ENCODE data around the gene INHA. TPM values are rescaled to one million over a fixed set of nuclear protein-coding genes. Genes with fewer than 3 reads are reported as not detected.

INHA gene
- total RNA-seq, 1 experiment from 2014 or later, result 1.2 TPM

DNA sequence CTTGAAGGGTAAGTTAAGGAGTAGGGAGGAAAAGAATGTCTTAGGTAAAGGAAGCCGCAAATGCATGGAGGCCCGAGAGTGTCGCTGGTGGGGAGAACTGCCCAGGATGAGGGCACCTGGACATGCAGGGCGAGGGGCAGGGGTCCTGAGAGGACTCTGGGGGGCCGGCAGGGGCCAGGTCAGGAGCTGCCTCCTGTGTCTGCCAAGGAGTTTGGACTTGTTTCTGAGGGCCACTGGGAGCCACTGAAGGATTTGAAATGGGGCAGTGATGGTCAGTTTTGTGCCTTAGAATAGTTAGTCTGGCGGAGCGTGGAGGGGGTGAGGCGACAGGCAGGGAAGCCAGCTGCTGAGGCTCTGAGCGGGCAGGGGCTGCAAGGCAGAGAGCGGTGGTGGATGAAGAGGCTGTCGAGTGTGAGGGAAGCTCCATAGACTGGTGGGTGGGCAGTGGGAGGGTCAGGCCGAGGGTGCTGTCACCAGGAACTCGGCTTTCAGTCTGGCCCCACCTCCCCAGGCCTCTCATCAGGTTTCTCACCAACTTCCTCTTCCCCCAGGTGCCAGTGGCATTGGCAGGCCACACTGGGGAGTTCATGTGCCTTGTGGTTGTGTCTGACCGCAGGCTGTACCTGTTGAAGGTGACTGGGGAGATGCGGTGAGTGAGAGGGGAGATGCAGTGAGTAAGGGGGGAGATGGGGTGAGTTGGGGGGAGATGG lies 40.6 kb downstream of the INHA start:
- DNase-seq (ENCODE audit: unreplicated experiment), result no peak
- POLR2A ChIA-PET, result interaction anchor here (0.5 kb wide), 1 partner anchor 23 kb away, joined by 3 read pairs; no protein-coding TSS in a partner anchor
- BruUV-seq (replicated peaks), result no TSS peak
- Mint-ChIP-seq H3K4me3 (ENCODE audit: unreplicated experiment) (no peak overlapping the region), H3K4me1 (ENCODE audit: insufficient read depth, unreplicated experiment) (no peaks in the 10 kb centered on the region), H3K27me3 (ENCODE audit: insufficient read depth, unreplicated experiment) (no peaks in the 10 kb centered on the region), H3K27ac (ENCODE audit: low read depth, unreplicated experiment) (no peak overlapping the region), H3K36me3 (ENCODE audit: insufficient read depth, unreplicated experiment) (peaks cover 7% of the 10 kb centered on the region), H3K9me3 (ENCODE audit: unreplicated experiment) (no peaks in the 10 kb centered on the region)
- CTCF ChIA-PET, result interaction anchor here (0.6 to 1.0 kb wide), 2 partner anchors 50 to 53 kb away, joined by 3 to 4 read pairs; no protein-coding TSS in a partner anchor
- TF ChIP-seq, protein P1, sequence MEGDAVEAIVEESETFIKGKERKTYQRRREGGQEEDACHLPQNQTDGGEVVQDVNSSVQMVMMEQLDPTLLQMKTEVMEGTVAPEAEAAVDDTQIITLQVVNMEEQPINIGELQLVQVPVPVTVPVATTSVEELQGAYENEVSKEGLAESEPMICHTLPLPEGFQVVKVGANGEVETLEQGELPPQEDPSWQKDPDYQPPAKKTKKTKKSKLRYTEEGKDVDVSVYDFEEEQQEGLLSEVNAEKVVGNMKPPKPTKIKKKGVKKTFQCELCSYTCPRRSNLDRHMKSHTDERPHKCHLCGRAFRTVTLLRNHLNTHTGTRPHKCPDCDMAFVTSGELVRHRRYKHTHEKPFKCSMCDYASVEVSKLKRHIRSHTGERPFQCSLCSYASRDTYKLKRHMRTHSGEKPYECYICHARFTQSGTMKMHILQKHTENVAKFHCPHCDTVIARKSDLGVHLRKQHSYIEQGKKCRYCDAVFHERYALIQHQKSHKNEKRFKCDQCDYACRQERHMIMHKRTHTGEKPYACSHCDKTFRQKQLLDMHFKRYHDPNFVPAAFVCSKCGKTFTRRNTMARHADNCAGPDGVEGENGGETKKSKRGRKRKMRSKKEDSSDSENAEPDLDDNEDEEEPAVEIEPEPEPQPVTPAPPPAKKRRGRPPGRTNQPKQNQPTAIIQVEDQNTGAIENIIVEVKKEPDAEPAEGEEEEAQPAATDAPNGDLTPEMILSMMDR (IDR thresholded peaks at IDR 0.05; ENCODE audit: unreplicated experiment), result no peak
- intact Hi-C loops (cut with micrococcal nuclease), result no loop called here

GRCh38 chr2:219613461-219614070 lies 41.5 kb downstream of the INHA start:
- H3K27me3 Mint-ChIP-seq (ENCODE audit: insufficient read depth, unreplicated experiment), result no peaks in the 10 kb centered on the region
- CTCF ChIA-PET, result no interaction called here
- DNase-seq (ENCODE audit: unreplicated experiment), result no peak
- no peaks in the 10 kb centered on the region for H3K4me1 Mint-ChIP-seq (ENCODE audit: insufficient read depth, unreplicated experiment)
- no TSS peak for BruUV-seq (replicated peaks)
- no peak overlapping the region for H3K4me3 Mint-ChIP-seq (ENCODE audit: unreplicated experiment)
- H3K9me3 Mint-ChIP-seq (ENCODE audit: unreplicated experiment), result no peaks in the 10 kb centered on the region
- peaks cover 5% of the 10 kb centered on the region for H3K36me3 Mint-ChIP-seq (ENCODE audit: insufficient read depth, unreplicated experiment)
- TF ChIP-seq, protein P1 (IDR thresholded peaks at IDR 0.05; ENCODE audit: unreplicated experiment), result no peak
- POLR2A ChIA-PET, result no interaction called here
- no peak overlapping the region for H3K27ac Mint-ChIP-seq (ENCODE audit: low read depth, unreplicated experiment)
- intact Hi-C loops (cut with micrococcal nuclease), result no loop called here

DNA sequence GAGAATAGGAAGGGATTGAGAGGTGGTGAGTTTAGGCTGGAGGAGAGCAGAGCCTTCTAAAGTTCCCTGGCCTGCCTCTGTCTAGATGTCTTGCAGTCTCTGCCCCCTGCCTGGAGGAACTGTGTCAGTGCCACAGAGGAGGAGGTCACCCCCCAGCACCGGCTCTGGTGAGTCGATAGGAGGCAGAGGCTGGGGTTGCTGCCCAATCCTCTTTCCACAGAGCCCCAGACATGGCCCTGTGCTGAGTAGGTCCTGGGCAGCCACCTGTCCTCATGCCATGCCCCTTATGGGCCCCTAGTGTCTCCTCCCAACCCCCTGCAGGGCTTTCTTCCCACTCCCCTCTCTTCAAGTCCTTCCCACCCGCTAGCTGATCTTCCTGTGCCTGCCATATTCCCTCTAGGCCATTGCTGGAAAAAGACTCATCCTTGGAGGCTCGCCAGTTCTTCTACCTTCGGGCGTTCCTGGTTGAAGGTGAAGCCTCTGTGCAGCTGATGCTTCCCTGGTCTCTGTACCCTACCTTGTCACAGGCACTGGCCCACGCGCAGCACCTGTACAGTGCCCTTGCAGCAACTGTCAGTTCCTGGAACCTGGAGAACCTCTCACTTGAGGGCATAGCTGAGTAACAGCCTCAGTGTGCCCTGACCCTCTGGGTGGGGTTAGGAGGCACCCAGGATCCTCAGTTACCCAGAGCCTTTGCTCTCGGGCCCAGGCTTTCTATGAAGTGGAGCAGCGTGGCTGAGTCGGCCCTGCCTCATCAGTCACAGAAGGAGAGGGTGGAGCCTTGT lies 42.2 kb downstream of the INHA start:
- Mint-ChIP-seq H3K4me3 (ENCODE audit: unreplicated experiment) (no peak overlapping the region), H3K36me3 (ENCODE audit: insufficient read depth, unreplicated experiment) (peaks cover 5% of the 10 kb centered on the region), H3K9me3 (ENCODE audit: unreplicated experiment) (no peaks in the 10 kb centered on the region), H3K27ac (ENCODE audit: low read depth, unreplicated experiment) (no peak overlapping the region), H3K27me3 (ENCODE audit: insufficient read depth, unreplicated experiment) (no peaks in the 10 kb centered on the region), H3K4me1 (ENCODE audit: insufficient read depth, unreplicated experiment) (no peaks in the 10 kb centered on the region)
- no peak for DNase-seq (ENCODE audit: unreplicated experiment)
- ChIA-PET CTCF (interaction anchor here (1.4 kb wide), 1 partner anchor 54 kb away, joined by 4 read pairs; no protein-coding TSS in a partner anchor), POLR2A (no interaction called here)
- intact Hi-C loops (cut with micrococcal nuclease), result no loop called here
- TF ChIP-seq, protein P1 (IDR thresholded peaks at IDR 0.05; ENCODE audit: unreplicated experiment), result no peak
- no TSS peak for BruUV-seq (replicated peaks)

DNA sequence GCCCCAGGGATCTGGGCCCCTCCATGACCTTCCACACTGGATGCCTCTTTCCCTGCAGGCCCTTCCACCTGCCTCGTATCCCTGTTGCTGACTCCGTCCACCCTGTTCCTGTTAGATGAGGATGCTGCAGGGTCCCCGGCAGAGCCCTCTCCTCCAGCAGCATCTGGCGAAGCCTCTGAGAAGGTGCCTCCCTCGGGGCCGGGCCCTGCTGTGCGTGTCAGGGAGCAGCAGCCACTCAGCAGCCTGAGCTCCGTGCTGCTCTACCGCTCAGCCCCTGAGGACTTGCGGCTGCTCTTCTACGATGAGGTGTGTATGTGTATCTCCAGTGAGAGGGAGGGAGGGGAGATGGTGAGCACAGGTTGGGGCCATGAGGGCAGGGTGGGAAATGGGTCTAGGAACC lies 42.9 kb downstream of the INHA start:
- POLR2A ChIA-PET, result interaction anchor here (0.7 kb wide), 1 partner anchor 18 kb away, joined by 3 read pairs; the partner anchor contains the start of gene STK11IP
- TF ChIP-seq, protein P1 (IDR thresholded peaks at IDR 0.05; ENCODE audit: unreplicated experiment), result no peak
- Mint-ChIP-seq H3K9me3 (ENCODE audit: unreplicated experiment) (no peaks in the 10 kb centered on the region), H3K27me3 (ENCODE audit: insufficient read depth, unreplicated experiment) (no peaks in the 10 kb centered on the region), H3K4me3 (ENCODE audit: unreplicated experiment) (no peak overlapping the region), H3K4me1 (ENCODE audit: insufficient read depth, unreplicated experiment) (no peaks in the 10 kb centered on the region), H3K36me3 (ENCODE audit: insufficient read depth, unreplicated experiment) (peaks cover 5% of the 10 kb centered on the region), H3K27ac (ENCODE audit: low read depth, unreplicated experiment) (no peak overlapping the region)
- no peak for DNase-seq (ENCODE audit: unreplicated experiment)
- no TSS peak for BruUV-seq (replicated peaks)
- CTCF ChIA-PET, result interaction anchor here (0.9 to 1.4 kb wide), 2 partner anchors 55 to 85 kb away, joined by 3 to 4 read pairs; no protein-coding TSS in a partner anchor
- intact Hi-C loops (cut with micrococcal nuclease), result no loop called here

All from MCF 10A (cell line).